Fibroblast of peridontal ligament (primary cell): ENCODE results near the gene MGAT4B.
"Not testable (repeated sequence)": the region's sequence is repeated elsewhere in the genome, so short reads cannot be mapped to it uniquely, and the experiment has no call there.

ENCODE experiments used
- DNase-seq: peaks from one replicate; pipeline ENCODE4 v3.0.0-alpha.2; 2010; ENCODE audit errors: extremely low read depth

The MGAT4B gene

GRCh38 chr5:179795049-179795862, 11.4 kb downstream of the MGAT4B start:
- DNase-seq = no peak

GRCh38 chr5:179794575-179794974, 12.1 kb downstream of the MGAT4B start:
- no peak for DNase-seq

- no peak for DNase-seq
Observed at GRCh38 chr5:179794171-179794570, 12.5 kb downstream of the MGAT4B start.

GRCh38 chr5:179793468-179794139, 13.1 kb downstream of the MGAT4B start, which contains the start of gene LTC4S:
Gene LTC4S, plus strand, starts transcription at chr5:179793986. Its CDS starts 95 bp downstream, at chr5:179794081.
- peak; percentile 61 for DNase-seq

- no peak for DNase-seq
Observed at GRCh38 chr5:179792612-179793467, 13.8 kb downstream of the MGAT4B start.

GRCh38 chr5:179791881-179792611, 14.6 kb downstream of the MGAT4B start:
- no peak for DNase-seq

GRCh38 chr5:179789278-179789677, 17.4 kb downstream of the MGAT4B start:
- DNase-seq = not testable (repeated sequence)

- DNase-seq = no peak
Observed at GRCh38 chr5:179788193-179788854, 18.3 kb downstream of the MGAT4B start.

GRCh38 chr5:179786861-179787260, 19.8 kb downstream of the MGAT4B start:
- no peak for DNase-seq

GRCh38 chr5:179783128-179783527, 23.5 kb downstream of the MGAT4B start:
- DNase-seq = no peak

- no peak for DNase-seq
Observed at GRCh38 chr5:179781846-179782245, 24.8 kb downstream of the MGAT4B start.

GRCh38 chr5:179780362-179780761, 26.3 kb downstream of the MGAT4B start:
- no peak for DNase-seq

- DNase-seq = no peak
Observed at GRCh38 chr5:179779826-179780225, 26.8 kb downstream of the MGAT4B start.

- DNase-seq = no peak
Observed at GRCh38 chr5:179778591-179778990, 28.1 kb downstream of the MGAT4B start.

GRCh38 chr5:179777909-179778308, 28.8 kb downstream of the MGAT4B start:
- no peak for DNase-seq

GRCh38 chr5:179777456-179777855, 29.2 kb downstream of the MGAT4B start:
- no peak for DNase-seq

- no peak for DNase-seq
Observed at GRCh38 chr5:179776411-179776938, 30.2 kb downstream of the MGAT4B start.

GRCh38 chr5:179774442-179774841, 32.2 kb downstream of the MGAT4B start:
- DNase-seq = no peak

- no peak for DNase-seq
Observed at GRCh38 chr5:179773686-179774040, 33.0 kb downstream of the MGAT4B start.

GRCh38 chr5:179772351-179772750, 34.3 kb downstream of the MGAT4B start:
- no peak for DNase-seq
